HG03558 (cell line): Measurements from ENCODE around the gene MESP2.

Experiments used
- ATAC-seq: cut with Tn5 transposase; IDR thresholded peaks from one replicate; pipeline ENCODE4 v1.9.1; 2021; ENCODE audit warnings: moderate number of reproducible peaks; ENCODE audit not compliant: unreplicated experiment; ENCODE audit errors: extremely low read depth

Gene MESP2

GRCh38 chr15:89799011-89799911 lies 23.1 kb downstream of the MESP2 start:
- ATAC-seq: no peak

GRCh38 chr15:89799918-89800498 lies 23.9 kb downstream of the MESP2 start:
- ATAC-seq: no peak

- no peak for ATAC-seq
Measured at GRCh38 chr15:89801471-89802195, 25.5 kb downstream of the MESP2 start.

GRCh38 chr15:89802231-89802928 lies 26.2 kb downstream of the MESP2 start:
- ATAC-seq: no peak

- no peak for ATAC-seq
Measured at GRCh38 chr15:89802986-89803824, 27.1 kb downstream of the MESP2 start.

GRCh38 chr15:89803941-89804800 lies 28.0 kb downstream of the MESP2 start:
- no peak for ATAC-seq

GRCh38 chr15:89805241-89806209 lies 29.4 kb downstream of the MESP2 start:
- no peak for ATAC-seq

- no peak for ATAC-seq
Measured at GRCh38 chr15:89806210-89806558, 30.1 kb downstream of the MESP2 start.

- ATAC-seq: no peak
Measured at GRCh38 chr15:89806559-89807550, 30.7 kb downstream of the MESP2 start.

GRCh38 chr15:89807689-89808088 lies 31.6 kb downstream of the MESP2 start:
- ATAC-seq: no peak

- no peak for ATAC-seq
Measured at GRCh38 chr15:89808160-89808870, 32.2 kb downstream of the MESP2 start.

- no peak for ATAC-seq
Measured at GRCh38 chr15:89809093-89809786, 33.1 kb downstream of the MESP2 start.

- no peak for ATAC-seq
Measured at GRCh38 chr15:89809787-89810148, 33.6 kb downstream of the MESP2 start.

GRCh38 chr15:89810837-89811236 lies 34.7 kb downstream of the MESP2 start:
- ATAC-seq: no peak
